NCI-H345 treated with DMSO at 0.1 percent for 48 hours (cell line): ENCODE data around the gene MXRA7.

Source experiments
- DNase-seq: peaks from one replicate; lab custom pipeline; 2025; ENCODE audit not compliant: unreplicated experiment; lab: John Stamatoyannopoulos, UW

MXRA7 gene

DNA sequence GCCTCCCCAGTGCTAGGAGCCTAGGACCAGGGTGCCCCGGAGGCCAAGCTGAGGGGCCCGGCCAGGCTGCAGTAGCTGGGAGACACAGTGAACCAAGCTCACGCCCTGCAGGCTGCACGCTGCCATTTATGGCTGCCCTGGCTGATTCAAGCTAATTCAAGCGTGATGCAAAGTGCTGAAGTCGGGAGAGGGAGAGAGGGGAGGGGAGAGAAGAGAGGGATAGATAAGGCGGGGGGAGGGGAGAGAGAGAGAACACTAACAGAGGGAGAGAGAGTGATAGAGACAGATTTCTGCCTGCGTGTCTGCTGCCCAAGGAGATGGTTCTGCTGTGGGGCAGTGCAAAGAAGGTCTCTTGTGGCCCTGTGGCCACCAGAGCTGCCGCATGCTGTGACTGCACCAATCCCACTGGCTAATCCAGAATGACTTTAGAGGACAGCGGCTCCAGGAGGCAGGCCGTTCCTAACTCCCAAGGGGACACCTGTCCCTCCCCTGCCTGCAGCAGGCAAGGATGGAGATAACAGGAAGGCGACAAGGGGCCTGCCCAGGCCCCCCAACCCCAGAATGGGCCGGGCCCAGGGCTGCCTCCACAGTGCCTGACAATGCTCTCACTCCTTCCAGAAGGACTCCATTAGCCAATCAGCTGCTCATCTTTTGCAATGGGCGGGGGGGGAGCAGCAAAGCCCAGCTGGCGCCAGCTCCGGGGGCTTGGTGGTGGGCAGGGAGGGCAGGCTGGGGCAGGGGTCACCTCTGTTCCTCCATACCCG is 12.9 kb downstream of the MXRA7 start:
- peak; percentile 75 for DNase-seq

- DNase-seq = no peak
These were observed 13.7 kb downstream of the MXRA7 start for GRCh38 chr17:76696763-76697701.

DNA sequence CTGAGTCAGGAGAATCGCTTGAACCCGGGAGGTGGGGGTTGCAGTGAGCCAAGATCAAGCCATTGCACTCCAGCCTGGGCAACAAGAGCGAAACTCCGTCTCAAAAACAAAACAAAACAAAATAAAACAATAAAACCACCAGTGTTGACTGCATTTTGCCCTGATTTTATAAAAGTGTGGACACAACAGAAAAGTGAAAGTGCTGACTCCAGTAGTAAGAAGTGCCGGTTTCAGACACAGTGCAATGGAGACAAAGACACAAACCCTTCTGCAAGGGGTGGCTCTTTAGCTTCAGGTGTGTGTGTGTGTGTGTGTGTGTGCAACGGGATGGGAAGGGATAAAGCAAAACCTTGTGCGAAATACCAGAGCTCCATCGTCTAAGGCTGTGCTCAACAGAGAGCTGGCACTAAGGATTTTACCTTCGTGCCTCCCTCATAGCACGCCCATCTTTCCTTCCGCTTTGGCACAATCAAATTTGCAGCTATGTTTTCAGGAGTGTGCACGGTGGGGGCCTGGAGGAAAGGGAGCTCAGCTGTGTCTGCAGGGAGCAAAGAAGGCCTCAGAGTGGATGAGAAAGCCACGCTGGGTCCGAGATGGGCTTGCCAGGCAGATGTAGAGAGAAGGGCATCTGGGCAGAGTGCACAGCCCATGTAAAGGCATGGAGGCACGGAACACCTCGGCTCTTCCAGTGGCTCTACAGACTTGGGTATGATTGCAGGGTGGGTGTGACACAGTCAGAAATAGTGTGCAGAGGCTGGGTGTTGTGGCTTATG is 15.5 kb downstream of the MXRA7 start:
- DNase-seq = no peak

DNA sequence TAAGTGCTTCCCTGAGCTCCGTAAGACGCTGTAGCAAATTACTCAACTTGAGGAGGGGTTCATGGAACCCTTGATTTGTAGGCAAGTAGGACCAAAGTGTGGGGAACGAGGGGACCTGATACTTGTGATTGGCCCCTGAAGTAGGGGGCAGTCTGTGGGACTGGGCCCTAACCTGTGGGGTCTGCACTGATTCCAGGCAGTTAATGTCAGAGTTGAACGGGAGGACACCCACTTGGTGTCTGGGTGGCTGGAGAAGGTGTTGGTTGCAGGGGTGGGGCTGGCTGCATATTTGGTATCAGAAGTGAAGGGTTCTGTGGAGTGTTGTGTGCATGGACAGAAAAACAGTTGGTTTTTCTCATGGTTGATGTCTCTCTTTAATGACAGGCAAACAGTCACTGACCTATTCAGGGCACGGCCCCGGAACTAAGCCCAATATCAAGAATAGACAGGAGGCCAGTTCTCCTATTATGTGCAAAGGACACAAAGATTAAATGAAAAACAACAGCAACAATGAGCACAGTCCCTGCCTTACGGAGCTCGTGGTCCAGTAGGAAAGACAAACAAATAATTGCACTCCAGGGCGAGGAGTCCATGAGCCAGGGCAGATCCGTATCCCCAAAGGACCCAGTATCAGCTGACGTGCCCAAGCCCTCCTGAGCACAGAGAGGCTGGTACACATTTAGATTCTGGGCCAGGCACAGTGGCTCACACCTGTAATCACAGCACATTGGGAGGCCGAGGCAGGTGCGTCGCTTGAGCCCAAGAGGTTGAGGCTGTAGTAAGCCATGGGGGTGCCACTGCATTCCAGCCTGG is 19.2 kb downstream of the MXRA7 start:
- DNase-seq = no peak

- DNase-seq = no peak
These were observed 20.0 kb downstream of the MXRA7 start for GRCh38 chr17:76690596-76691280.

DNA sequence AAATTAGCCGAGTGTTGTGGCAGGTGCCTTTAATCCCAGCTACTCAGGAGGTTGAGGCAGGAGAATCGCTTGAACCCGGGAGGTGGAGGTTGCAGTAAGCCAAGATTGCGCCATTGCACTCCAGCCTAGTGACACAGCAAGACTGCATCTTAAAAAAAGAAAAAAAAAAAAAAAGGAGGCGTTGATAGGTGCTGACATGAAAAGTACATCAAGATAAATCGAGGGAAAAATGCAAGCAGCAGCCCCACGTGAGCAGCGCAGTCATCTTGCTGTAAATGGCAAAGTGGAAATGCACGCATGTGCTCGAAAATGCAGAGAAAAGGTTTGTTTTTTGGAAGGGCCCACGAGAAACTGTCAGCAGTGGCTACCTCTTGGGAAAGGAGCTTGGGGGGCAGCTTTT is 20.9 kb downstream of the MXRA7 start:
- no peak for DNase-seq

DNA sequence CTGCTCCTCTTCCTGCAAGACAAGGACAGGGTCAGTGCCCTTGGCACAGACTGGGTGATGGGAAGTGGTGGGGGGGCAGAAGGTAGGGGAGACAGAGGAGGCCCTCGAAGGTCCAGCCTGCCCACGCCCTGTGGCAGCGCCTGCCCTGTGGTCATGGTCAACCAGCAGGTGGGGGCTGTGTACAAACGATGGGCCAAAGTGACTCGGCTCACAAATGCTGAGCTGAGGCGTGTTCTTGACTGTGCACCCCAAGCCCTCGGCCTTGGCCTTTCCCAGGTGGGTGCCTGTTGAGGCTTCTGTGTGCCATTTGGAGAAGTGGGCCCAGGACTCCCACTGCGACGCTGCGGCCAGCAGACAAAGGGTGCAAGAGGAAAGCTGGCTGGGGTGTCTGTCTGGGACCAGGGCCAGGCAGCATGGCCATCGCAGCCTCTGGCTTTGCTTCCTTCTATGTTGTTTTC is 22.6 kb downstream of the MXRA7 start:
- DNase-seq = no peak

GRCh38 chr17:76687298-76688164 is 23.2 kb downstream of the MXRA7 start:
- no peak for DNase-seq

DNA sequence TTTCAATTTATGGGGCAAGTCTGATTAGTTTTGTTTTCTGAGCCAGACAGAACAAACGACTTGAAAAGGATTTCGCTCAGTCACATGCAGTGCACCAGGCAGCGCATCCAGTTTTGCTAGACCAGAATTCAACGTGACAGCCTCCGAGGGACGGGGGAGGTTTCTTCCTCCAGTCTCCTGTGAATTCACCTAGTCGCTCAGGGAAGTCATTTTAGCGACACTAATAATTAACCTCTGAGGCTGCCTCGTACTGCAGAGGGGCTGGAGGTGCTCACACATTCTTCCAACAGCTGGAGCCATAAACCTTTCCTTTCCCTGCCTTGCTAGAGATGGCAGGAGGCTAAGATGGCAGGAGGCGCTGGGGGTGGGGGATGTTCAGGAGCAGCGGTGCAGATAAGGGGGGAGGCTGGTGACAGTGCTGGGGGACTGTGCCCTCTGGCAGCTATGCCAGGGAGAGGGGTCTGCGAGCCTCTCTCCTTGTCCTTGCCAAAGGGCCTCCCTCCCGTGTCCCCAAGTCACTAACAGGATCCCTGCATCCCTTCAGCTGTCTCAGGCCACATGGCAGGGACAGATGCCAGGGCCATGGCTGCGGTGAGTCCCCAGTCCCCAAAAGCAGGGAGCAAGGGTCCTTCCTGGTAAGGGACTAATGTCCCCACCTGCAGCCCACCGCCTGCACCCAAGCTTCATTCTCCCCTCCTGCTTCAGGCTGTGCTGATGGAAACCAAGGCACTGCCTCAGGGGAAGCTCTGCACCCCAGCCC is 24.0 kb downstream of the MXRA7 start:
- DNase-seq = no peak

GRCh38 chr17:76685846-76686245 is 24.9 kb downstream of the MXRA7 start:
- DNase-seq = no peak

DNA sequence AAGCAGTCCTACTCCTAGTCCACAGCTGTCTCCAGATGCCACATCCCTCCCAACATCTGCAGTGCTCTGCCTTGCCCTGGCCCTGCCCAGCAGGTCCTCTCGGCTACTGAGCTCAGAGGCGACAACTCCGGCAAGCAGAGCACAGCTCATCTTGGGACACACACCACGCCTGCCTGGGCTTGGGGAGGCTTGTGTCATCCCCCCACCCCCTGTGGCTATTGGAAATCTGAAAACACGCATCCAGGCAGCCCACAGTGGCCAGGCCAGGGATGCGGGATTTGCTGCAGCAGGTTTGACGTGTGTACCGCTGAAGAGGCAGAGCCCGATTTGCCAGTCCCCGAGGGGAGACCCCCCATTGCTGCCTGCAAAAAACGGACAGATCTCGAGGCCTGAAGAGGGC is 25.4 kb downstream of the MXRA7 start:
- no peak for DNase-seq

- DNase-seq = no peak
These were observed 26.0 kb downstream of the MXRA7 start for GRCh38 chr17:76684756-76685155.

GRCh38 chr17:76683921-76684745 is 26.6 kb downstream of the MXRA7 start:
- peak; percentile 18 for DNase-seq

- DNase-seq = no peak
These were observed 27.6 kb downstream of the MXRA7 start for GRCh38 chr17:76683011-76683755.

DNA sequence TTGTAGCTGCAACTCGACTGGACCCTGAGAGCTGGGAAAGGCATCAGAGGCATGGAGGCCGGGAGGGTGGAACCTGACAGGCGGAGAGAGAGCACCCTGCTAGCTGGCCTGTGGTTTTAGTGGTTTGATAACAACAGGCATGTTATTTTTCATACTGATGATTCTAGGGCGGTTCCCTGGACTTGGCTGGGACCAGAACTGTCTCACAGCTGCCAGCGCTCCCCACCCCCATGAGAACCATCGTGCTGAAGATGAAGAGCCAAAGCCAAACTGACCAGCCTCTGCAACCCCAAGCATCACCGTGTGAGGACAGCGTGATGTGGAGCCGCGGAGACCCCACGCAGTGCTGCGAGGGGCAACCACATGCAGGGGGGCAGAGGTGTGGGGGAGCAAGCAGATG is 28.5 kb downstream of the MXRA7 start:
- DNase-seq = no peak
